Fibroblast of skin of left quadriceps (primary cell): Measurements from ENCODE around the gene BRAT1.

Experiments used
- DNase-seq, 2 experiments: peaks; one replicate each; pipeline ENCODE4 v3.0.0-alpha.2; 2013; ENCODE audit warnings: low read depth in 2 of 2

The BRAT1 gene

GRCh38 chr7:2510130-2510776, 45.1 kb downstream of the BRAT1 start:
- no peak for DNase-seq

GRCh38 chr7:2509298-2509906, 45.9 kb downstream of the BRAT1 start:
- no peak for DNase-seq

- DNase-seq = no peak
Observed at GRCh38 chr7:2508327-2509215, 46.8 kb downstream of the BRAT1 start.

- DNase-seq = no peak
Observed at GRCh38 chr7:2507917-2508306, 47.4 kb downstream of the BRAT1 start.

GRCh38 chr7:2507208-2507916, 48.0 kb downstream of the BRAT1 start:
- no peak for DNase-seq

GRCh38 chr7:2505401-2505800, 49.9 kb downstream of the BRAT1 start:
- DNase-seq = no peak

GRCh38 chr7:2504889-2505375, 50.4 kb downstream of the BRAT1 start:
- DNase-seq = no peak

GRCh38 chr7:2504128-2504888, 51.0 kb downstream of the BRAT1 start:
- DNase-seq = no peak

GRCh38 chr7:2503056-2503941, 52.0 kb downstream of the BRAT1 start:
- DNase-seq = no peak

GRCh38 chr7:2502647-2502966, 52.7 kb downstream of the BRAT1 start:
- DNase-seq = no peak

- no peak for DNase-seq
Observed at GRCh38 chr7:2501947-2502646, 53.2 kb downstream of the BRAT1 start.

- DNase-seq = no peak
Observed at GRCh38 chr7:2500701-2501100, 54.6 kb downstream of the BRAT1 start.

- DNase-seq = no peak
Observed at GRCh38 chr7:2499719-2500430, 55.4 kb downstream of the BRAT1 start.

GRCh38 chr7:2499181-2499580, 56.1 kb downstream of the BRAT1 start:
- no peak for DNase-seq

GRCh38 chr7:2498708-2499107, 56.6 kb downstream of the BRAT1 start:
- DNase-seq = no peak

GRCh38 chr7:2497500-2498336, 57.6 kb downstream of the BRAT1 start:
- no peak for DNase-seq

- DNase-seq = no peak
Observed at GRCh38 chr7:2497065-2497464, 58.3 kb downstream of the BRAT1 start.

- no peak for DNase-seq
Observed at GRCh38 chr7:2496375-2496774, 58.9 kb downstream of the BRAT1 start.
